SK-N-SH treated with all-trans-retinoic acid at 6 μM for 48 hours (cell line): ENCODE data around the gene NTM.

Experiments
- ISL1 ChIP-seq: fragments of 250-450 bp; sonication (Bioruptor Pico); IDR thresholded peaks from 2 replicates; pipeline ENCODE4 v2.1.2; 2022; ENCODE audit warnings: mild to moderate bottlenecking, moderate library complexity
- OSR1 ChIP-seq: fragments of 250-450 bp; sonication (Bioruptor Pico); IDR thresholded peaks from 2 replicates; pipeline ENCODE4 v1.8.0; 2022; ENCODE audit warnings: moderate library complexity, mild to moderate bottlenecking, inconsistent platforms

DNA sequence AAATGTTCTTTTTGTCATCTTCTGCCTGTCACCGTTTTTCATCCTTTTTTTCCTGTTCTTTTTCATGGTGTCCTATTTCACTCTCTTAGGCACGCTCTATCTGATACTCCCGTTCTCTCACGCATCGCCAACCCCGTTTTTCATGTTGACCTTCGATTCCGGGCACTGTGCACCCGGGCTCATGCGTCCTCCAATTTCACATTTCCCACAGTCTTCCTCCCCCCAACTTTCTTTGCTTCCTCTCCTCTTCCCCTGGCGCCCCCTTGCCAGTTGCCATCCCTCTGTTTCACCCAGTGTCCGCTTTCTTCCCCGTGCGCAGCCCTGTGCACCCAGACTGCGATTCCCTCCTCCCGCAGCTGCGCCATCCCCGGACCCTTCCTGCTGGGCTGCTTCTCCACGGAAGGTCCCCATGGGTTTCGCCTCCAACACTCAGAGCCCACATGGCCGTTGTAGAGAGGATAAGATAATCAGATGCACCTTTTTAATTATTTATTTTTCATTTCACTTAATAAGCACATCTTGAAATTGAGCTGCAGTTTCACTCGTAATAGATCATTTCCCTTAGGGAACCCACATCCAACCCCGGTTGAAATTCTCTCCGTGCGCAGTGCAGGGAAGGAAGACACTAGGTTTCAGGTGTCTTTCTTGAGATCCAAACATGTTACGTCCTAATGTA lies 791.1 kb downstream of the NTM start:
- TF ChIP-seq OSR1 (CRISPR knock-in tag) (no peak), ISL1 (CRISPR knock-in tag) (no peak)
